ENCODE results near the gene ABLIM2. TPM values are rescaled to one million over a fixed set of nuclear protein-coding genes. Genes with fewer than 3 reads are reported as not detected.
A peak's percentile ranks its signal among the peaks of the same experiment; 100 is the strongest.

ABLIM2 gene
- total and polyA plus RNA-seq, 4 experiments from 2014 or later: 0.44 to 7.9 (median 3.8) TPM

DNA sequence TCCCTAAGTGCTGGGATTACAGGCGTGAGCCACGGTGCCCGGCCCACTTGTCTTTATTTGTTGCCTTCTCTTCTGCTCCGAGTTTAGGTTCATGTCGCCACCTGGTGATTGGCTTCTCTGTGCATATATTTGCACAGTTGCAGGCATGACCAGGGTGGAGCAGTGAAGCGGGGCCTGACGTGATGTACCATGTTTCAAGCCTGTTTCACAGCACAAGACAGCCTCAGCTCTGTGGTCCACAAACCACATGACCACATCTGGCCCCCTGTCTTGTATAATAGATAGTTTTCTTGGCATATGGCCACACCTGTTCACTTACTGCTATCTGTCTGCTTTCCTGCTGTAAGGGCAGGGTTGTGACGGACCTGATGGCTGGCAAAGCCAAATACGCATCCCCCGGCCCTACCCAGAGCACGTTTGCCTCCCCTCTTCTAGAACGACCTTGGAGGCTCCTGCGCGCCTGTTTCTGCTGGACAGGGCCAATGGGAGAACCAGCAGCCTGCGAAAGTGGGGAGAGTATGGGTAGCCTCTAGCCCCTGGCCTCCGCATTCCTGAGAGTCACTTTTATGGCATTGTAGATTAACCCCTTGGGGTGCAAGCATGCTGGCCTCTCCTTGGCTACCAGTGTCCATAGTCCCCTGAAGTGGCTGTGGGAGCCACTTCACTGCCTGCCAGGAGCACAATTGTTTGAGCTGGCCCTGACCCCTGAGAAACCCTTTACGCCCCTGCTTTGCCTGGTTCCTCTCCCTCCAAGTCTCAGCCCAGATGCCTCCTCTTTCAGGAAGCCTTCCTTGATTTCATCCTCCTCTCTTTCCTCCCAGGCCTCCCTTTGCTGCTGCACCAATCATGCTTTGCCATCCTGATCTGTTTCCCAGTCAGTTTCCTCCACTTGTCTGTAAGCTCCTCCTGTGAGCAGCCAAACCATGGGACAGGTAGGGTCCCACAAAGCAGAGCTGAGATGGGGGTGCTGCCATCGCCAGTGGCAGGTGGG is 34.4 kb upstream of the ABLIM2 start:
- H3K27ac Mint-ChIP-seq: peak overlapping the region in 2 of 7 donors; percentile 41 to 60

DNA sequence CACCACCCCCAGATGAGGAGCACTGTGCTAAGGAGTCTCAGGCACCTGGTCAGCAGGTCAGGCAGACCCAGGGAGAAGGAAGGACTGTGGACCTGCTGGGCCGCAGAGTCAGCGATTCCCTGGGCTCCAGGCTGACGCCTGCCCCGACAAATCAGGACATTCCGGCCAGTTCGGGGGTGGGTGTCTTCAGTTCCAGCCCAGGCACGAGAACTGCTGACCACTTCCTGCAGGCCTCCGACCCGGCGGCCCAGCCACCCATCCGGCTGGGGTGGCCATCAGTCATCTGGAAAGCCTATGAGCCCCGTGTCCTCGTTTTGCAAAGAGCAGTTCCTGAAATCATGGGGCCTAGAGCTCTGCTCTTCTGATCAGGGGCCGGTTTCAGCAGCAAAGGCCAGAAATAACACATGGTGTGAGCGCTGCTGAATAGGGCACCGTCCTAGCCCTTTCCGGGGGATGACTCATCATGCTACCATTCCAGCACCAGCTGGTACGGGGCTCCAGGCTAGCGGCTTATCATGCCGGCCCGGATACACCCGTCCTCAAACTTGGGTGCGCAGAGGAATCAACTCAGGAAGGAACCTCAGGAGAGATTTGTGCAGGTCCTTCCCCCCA is 32.6 kb upstream of the ABLIM2 start:
- H3K27ac ChIP-seq (ENCODE audit: low read depth, low read length): no peak overlapping the region
- H3K4me3 Mint-ChIP-seq: no peak overlapping the region
- no peaks in the 10 kb centered on the region for H3K4me1 ChIP-seq (ENCODE audit: insufficient read depth, low read length)
- ChIA-PET CTCF (ENCODE audit: partially characterized antibody) (interaction anchor here (3.4 kb wide), 1 partner anchor 15 kb away, joined by 24 read pairs; no protein-coding TSS in a partner anchor), POLR2A (ENCODE audit: partially characterized antibody) (no interaction called here)
- H3K27ac Mint-ChIP-seq: peak overlapping the region in 1 of 7 donors; percentile 78
- peaks cover 0 to 2% of the 10 kb centered on the region in 2 donors for H3K27me3 Mint-ChIP-seq
- no peaks in the 10 kb centered on the region for H3K36me3 Mint-ChIP-seq
- no peak for DNase-seq
- H3K9me3 ChIP-seq (ENCODE audit: control insufficient read depth in 1 of 2, low read length in 2 of 2): no peaks in the 10 kb centered on the region
- H3K9me3 Mint-ChIP-seq: peaks cover 0 to under 1% (median 0%) of the 10 kb centered on the region in 8 donors
- H3K36me3 ChIP-seq (ENCODE audit: insufficient read depth, low read length): no peaks in the 10 kb centered on the region
- intact Hi-C loops (cut with micrococcal nuclease): no loop called here
- no peaks in the 10 kb centered on the region for H3K27me3 ChIP-seq (ENCODE audit: insufficient read depth, low read length)
- peaks cover 0 to 10% (median 3%) of the 10 kb centered on the region in 4 donors for H3K4me1 Mint-ChIP-seq
- no peak overlapping the region for H3K4me3 ChIP-seq (ENCODE audit: low read length in 2 of 2)

More for the DNA sequence above, 34.4 kb upstream of the ABLIM2 start:
- Histone ChIP-seq H3K9me3 (ENCODE audit: control insufficient read depth in 1 of 2, low read length in 2 of 2) (no peaks in the 10 kb centered on the region), H3K4me3 (ENCODE audit: low read length in 2 of 2) (no peak overlapping the region), H3K27me3 (ENCODE audit: insufficient read depth, low read length) (no peaks in the 10 kb centered on the region), H3K4me1 (ENCODE audit: insufficient read depth, low read length) (peaks cover 2% of the 10 kb centered on the region), H3K36me3 (ENCODE audit: insufficient read depth, low read length) (no peaks in the 10 kb centered on the region), H3K27ac (ENCODE audit: low read depth, low read length) (no peak overlapping the region)
- POLR2A ChIA-PET (ENCODE audit: partially characterized antibody): no interaction called here
- Mint-ChIP-seq H3K4me3 (no peak overlapping the region), H3K9me3 (no peaks in the 10 kb centered on the region), H3K36me3 (no peaks in the 10 kb centered on the region), H3K27me3 (no peaks in the 10 kb centered on the region), H3K4me1 (peaks cover under 1 to 16% (median 3%) of the 10 kb centered on the region in 4 donors)
- CTCF ChIA-PET (ENCODE audit: partially characterized antibody): interaction anchor here (3.4 kb wide), 1 partner anchor 17 kb away, joined by 24 read pairs; no protein-coding TSS in a partner anchor
- peak in 2 of 5 donors; percentile 18 to 21 for DNase-seq
- intact Hi-C loops (cut with micrococcal nuclease): no loop called here

DNA sequence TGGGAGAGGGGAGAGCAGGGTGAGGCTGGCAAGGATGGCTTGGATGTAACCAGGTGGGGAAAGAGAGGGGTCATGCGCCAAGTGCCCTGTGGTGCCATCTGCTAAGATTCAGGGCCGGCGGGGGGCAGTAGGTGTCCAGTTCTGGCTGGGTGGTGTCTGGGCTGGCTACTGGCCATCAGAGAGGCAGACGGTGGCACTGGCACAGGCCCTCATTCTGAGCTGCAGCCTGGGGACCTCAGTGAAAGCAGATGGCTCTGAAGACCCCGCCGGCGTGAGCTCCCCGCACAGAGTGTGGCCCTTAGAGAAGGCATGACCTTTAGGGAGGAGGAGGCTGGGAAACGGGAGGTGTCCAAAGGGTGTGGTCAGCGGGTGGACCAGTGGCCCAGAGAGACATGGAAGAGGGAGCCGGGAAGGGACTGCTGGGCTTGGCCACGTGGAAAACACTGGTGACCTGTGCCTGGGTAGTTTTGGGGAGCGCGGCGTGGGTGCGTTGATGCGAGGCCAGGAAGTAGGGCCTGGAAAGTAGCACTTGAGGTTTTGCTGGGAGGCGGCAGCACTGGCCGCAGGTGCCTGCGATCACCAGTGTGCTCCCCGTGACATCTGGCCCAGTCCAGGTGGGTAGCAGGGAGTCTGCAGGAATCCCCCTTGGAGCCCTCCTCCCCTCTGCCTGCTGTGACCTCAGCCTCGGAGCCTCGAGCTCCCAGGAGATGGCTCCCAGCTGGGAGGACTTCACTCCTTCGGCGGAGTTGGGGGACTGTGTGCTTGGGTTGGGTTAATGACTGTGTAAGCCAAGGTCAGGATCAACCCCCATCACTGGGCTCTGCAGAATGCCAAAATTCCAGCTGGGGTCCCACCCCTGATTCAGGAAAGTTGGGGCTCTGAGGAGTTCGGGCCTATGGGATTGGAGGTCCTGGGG is 31.2 kb upstream of the ABLIM2 start:
- no peak overlapping the region for H3K4me3 Mint-ChIP-seq
- H3K4me1 Mint-ChIP-seq: peaks cover 0 to 10% (median 3%) of the 10 kb centered on the region in 4 donors
- Histone ChIP-seq H3K27ac (ENCODE audit: low read depth, low read length) (no peak overlapping the region), H3K4me3 (ENCODE audit: low read length in 2 of 2) (no peak overlapping the region), H3K36me3 (ENCODE audit: insufficient read depth, low read length) (no peaks in the 10 kb centered on the region), H3K4me1 (ENCODE audit: insufficient read depth, low read length) (no peaks in the 10 kb centered on the region), H3K9me3 (ENCODE audit: control insufficient read depth in 1 of 2, low read length in 2 of 2) (no peaks in the 10 kb centered on the region), H3K27me3 (ENCODE audit: insufficient read depth, low read length) (no peaks in the 10 kb centered on the region)
- intact Hi-C loops (cut with micrococcal nuclease): no loop called here
- DNase-seq: no peak
- peaks cover 0 to 2% of the 10 kb centered on the region in 2 donors for H3K27me3 Mint-ChIP-seq
- H3K27ac Mint-ChIP-seq: no peak overlapping the region
- peaks cover 0 to 2% (median 0%) of the 10 kb centered on the region in 8 donors for H3K9me3 Mint-ChIP-seq
- CTCF ChIA-PET (ENCODE audit: partially characterized antibody): interaction anchor here (1.1 kb wide), 1 partner anchor 13 kb away, joined by 6 read pairs; no protein-coding TSS in a partner anchor
- POLR2A ChIA-PET (ENCODE audit: partially characterized antibody): no interaction called here
- H3K36me3 Mint-ChIP-seq: no peaks in the 10 kb centered on the region

DNA sequence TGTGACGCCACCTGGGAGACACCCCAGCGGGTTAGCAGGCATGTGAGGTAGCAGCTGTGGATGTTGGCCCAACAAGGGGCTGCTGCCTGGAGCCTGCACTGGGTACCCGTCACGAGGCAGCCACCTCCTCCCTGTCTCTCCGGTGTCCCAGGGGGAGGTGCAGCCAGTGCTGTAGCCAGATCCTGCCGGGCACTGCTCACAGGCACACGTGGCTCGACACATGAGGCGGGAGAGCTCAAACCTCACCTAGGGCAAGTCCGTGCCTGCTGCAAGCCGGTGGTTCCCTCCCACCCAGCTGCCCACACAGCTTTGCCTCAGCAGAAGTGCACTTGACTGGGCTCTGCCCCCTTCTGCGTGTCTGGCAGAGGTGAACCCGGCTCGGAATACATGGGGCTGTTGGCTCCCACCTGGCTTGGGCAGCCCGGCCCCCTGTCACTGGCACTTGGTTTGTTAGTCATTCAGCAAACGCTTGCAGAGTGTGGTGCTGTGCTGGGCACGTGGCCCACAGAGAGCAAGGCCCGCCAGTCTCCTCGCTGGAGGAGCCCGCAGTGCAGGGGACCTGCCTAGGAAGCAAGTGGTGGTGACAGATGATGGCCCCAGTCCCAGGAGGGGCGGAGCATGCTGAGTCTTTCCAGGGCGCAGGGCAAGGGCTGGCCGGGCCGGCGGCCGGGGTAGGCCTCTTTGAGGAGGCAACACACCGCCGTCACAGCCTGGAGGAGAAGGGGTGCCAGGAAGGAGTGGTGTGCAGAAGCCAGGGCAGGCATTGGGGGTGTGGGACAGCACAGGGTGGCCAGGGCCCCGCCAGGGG is 30.3 kb upstream of the ABLIM2 start:
- H3K27me3 ChIP-seq (ENCODE audit: insufficient read depth, low read length): no peaks in the 10 kb centered on the region
- H3K4me1 ChIP-seq (ENCODE audit: insufficient read depth, low read length): no peaks in the 10 kb centered on the region
- POLR2A ChIA-PET (ENCODE audit: partially characterized antibody): no interaction called here
- H3K36me3 Mint-ChIP-seq: no peaks in the 10 kb centered on the region
- H3K27ac ChIP-seq (ENCODE audit: low read depth, low read length): no peak overlapping the region
- peaks cover 0 to 10% (median 3%) of the 10 kb centered on the region in 4 donors for H3K4me1 Mint-ChIP-seq
- peaks cover 0 to 2% (median 0%) of the 10 kb centered on the region in 8 donors for H3K9me3 Mint-ChIP-seq
- H3K27me3 Mint-ChIP-seq: peaks cover 0 to 2% of the 10 kb centered on the region in 2 donors
- intact Hi-C loops (cut with micrococcal nuclease): no loop called here
- CTCF ChIA-PET (ENCODE audit: partially characterized antibody): interaction anchor here (1.4 kb wide), 1 partner anchor 12 kb away, joined by 5 read pairs; no protein-coding TSS in a partner anchor
- no peaks in the 10 kb centered on the region for H3K36me3 ChIP-seq (ENCODE audit: insufficient read depth, low read length)
- no peak overlapping the region for H3K4me3 Mint-ChIP-seq
- no peaks in the 10 kb centered on the region for H3K9me3 ChIP-seq (ENCODE audit: control insufficient read depth in 1 of 2, low read length in 2 of 2)
- H3K4me3 ChIP-seq (ENCODE audit: low read length in 2 of 2): no peak overlapping the region
- DNase-seq: no peak
- H3K27ac Mint-ChIP-seq: no peak overlapping the region

DNA sequence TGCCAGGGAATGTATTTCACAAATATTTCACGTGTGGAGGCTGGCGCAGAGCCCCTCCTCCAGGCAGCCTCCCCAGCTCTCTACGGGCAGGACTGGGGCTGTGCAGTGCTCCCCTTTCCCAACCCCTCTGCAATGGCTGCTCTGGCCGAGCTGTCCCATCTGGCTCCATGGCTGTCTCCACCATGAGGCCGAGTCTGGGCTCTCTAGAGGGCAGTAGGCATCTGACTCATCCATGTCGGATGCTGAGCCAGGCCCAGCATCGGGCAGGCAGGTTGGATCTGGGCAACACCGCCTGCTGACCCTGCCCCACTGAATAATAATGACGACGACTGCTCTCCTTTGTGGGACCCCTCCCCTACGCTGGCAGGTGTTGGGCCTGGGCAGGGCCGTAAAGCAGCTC is 29.5 kb upstream of the ABLIM2 start:
- no peak for DNase-seq
- Mint-ChIP-seq H3K27me3 (peaks cover 0 to 2% of the 10 kb centered on the region in 2 donors), H3K4me3 (no peak overlapping the region), H3K27ac (peak overlapping the region in 1 of 7 donors; percentile 56), H3K9me3 (peaks cover 0 to 2% (median 0%) of the 10 kb centered on the region in 8 donors), H3K4me1 (peaks cover 0 to 5% (median 1%) of the 10 kb centered on the region in 4 donors), H3K36me3 (no peaks in the 10 kb centered on the region)
- CTCF ChIA-PET (ENCODE audit: partially characterized antibody): interaction anchor here (1.4 kb wide), 1 partner anchor 11 kb away, joined by 5 read pairs; no protein-coding TSS in a partner anchor
- Histone ChIP-seq H3K27ac (ENCODE audit: low read depth, low read length) (no peak overlapping the region), H3K27me3 (ENCODE audit: insufficient read depth, low read length) (no peaks in the 10 kb centered on the region), H3K4me1 (ENCODE audit: insufficient read depth, low read length) (no peaks in the 10 kb centered on the region), H3K36me3 (ENCODE audit: insufficient read depth, low read length) (no peaks in the 10 kb centered on the region), H3K4me3 (ENCODE audit: low read length in 2 of 2) (no peak overlapping the region), H3K9me3 (ENCODE audit: control insufficient read depth in 1 of 2, low read length in 2 of 2) (no peaks in the 10 kb centered on the region)
- intact Hi-C loops (cut with micrococcal nuclease): no loop called here
- POLR2A ChIA-PET (ENCODE audit: partially characterized antibody): no interaction called here

DNA sequence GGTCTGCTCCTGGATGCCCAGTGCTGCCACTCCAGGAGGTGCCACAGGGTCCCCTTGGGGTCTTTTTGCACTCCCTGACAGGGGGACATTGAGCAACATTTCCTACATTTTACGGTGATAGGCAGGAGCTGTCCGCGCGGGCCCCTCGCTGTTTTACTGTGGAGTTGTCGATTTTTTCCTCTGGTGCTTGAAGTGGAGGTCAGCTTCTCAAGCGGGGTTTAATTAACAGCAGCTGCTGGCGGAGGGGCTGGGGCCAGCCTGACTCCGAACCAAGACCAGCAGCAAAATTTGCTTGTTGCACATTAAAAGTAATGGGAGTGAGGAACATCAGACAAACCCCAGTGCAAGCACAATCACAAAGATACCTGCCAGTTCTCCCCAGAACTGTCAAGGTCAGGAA is 27.3 kb upstream of the ABLIM2 start:
- Histone ChIP-seq H3K4me1 (ENCODE audit: insufficient read depth, low read length) (no peaks in the 10 kb centered on the region), H3K27me3 (ENCODE audit: insufficient read depth, low read length) (no peaks in the 10 kb centered on the region), H3K36me3 (ENCODE audit: insufficient read depth, low read length) (no peaks in the 10 kb centered on the region), H3K27ac (ENCODE audit: low read depth, low read length) (no peak overlapping the region), H3K4me3 (ENCODE audit: low read length in 2 of 2) (no peak overlapping the region), H3K9me3 (ENCODE audit: control insufficient read depth in 1 of 2, low read length in 2 of 2) (no peaks in the 10 kb centered on the region)
- ChIA-PET POLR2A (ENCODE audit: partially characterized antibody) (no interaction called here), CTCF (ENCODE audit: partially characterized antibody) (no interaction called here)
- H3K27ac Mint-ChIP-seq: no peak overlapping the region
- no peaks in the 10 kb centered on the region for H3K36me3 Mint-ChIP-seq
- no peak overlapping the region for H3K4me3 Mint-ChIP-seq
- peaks cover 0 to 2% (median 0%) of the 10 kb centered on the region in 8 donors for H3K9me3 Mint-ChIP-seq
- intact Hi-C loops (cut with micrococcal nuclease): no loop called here
- no peak for DNase-seq
- no peaks in the 10 kb centered on the region for H3K4me1 Mint-ChIP-seq
- peaks cover 0 to 2% of the 10 kb centered on the region in 2 donors for H3K27me3 Mint-ChIP-seq

Data from CD4-positive, alpha-beta memory T cell (primary cell).